Embryonic facial prominence (tissue), 1 donor: ENCODE results near the gene PPP1R7.
"Not testable (repeated sequence)": the region's sequence is repeated elsewhere in the genome, so short reads cannot be mapped to it uniquely, and the experiment has no call there.

Experiments
- DNase-seq: peaks from one replicate; pipeline ENCODE4 v3.0.0-alpha.2; 2016; ENCODE audit errors: extremely low spot score

The PPP1R7 gene

GRCh38 chr2:241195506-241196130 is 45.4 kb downstream of the PPP1R7 start:
- no peak for DNase-seq

- not testable (repeated sequence) for DNase-seq
These were observed 47.0 kb downstream of the PPP1R7 start for GRCh38 chr2:241197246-241197645.

- no peak for DNase-seq
These were observed 47.7 kb downstream of the PPP1R7 start for GRCh38 chr2:241197947-241198346.

- DNase-seq = no peak
These were observed 48.4 kb downstream of the PPP1R7 start for GRCh38 chr2:241198381-241199279.

- no peak for DNase-seq
These were observed 49.0 kb downstream of the PPP1R7 start for GRCh38 chr2:241199286-241199685.

- no peak for DNase-seq
These were observed 49.9 kb downstream of the PPP1R7 start for GRCh38 chr2:241199897-241200821.

GRCh38 chr2:241200822-241201395 is 50.6 kb downstream of the PPP1R7 start:
- no peak for DNase-seq

- DNase-seq = no peak
These were observed 51.4 kb downstream of the PPP1R7 start for GRCh38 chr2:241201445-241202267.

GRCh38 chr2:241202268-241202585 is 52.0 kb downstream of the PPP1R7 start:
- DNase-seq = no peak

GRCh38 chr2:241202681-241203080 is 52.4 kb downstream of the PPP1R7 start:
- DNase-seq = no peak

GRCh38 chr2:241203218-241204009 is 53.1 kb downstream of the PPP1R7 start:
- no peak for DNase-seq

GRCh38 chr2:241204010-241204384 is 53.7 kb downstream of the PPP1R7 start:
- no peak for DNase-seq

- DNase-seq = no peak
These were observed 54.2 kb downstream of the PPP1R7 start for GRCh38 chr2:241204490-241204889.

- no peak for DNase-seq
These were observed 54.8 kb downstream of the PPP1R7 start for GRCh38 chr2:241205086-241205485.

GRCh38 chr2:241207151-241207550 is 56.9 kb downstream of the PPP1R7 start:
- DNase-seq = no peak

- no peak for DNase-seq
These were observed 57.4 kb downstream of the PPP1R7 start for GRCh38 chr2:241207641-241208040.

GRCh38 chr2:241208058-241208457 is 57.8 kb downstream of the PPP1R7 start:
- no peak for DNase-seq

- no peak for DNase-seq
These were observed 59.0 kb downstream of the PPP1R7 start for GRCh38 chr2:241209271-241209670.

- DNase-seq = no peak
These were observed 61.0 kb downstream of the PPP1R7 start for GRCh38 chr2:241211276-241211675.

GRCh38 chr2:241213041-241213440 is 62.8 kb downstream of the PPP1R7 start:
- no peak for DNase-seq
